ENCODE measurements around the gene SGTA.

DNA sequence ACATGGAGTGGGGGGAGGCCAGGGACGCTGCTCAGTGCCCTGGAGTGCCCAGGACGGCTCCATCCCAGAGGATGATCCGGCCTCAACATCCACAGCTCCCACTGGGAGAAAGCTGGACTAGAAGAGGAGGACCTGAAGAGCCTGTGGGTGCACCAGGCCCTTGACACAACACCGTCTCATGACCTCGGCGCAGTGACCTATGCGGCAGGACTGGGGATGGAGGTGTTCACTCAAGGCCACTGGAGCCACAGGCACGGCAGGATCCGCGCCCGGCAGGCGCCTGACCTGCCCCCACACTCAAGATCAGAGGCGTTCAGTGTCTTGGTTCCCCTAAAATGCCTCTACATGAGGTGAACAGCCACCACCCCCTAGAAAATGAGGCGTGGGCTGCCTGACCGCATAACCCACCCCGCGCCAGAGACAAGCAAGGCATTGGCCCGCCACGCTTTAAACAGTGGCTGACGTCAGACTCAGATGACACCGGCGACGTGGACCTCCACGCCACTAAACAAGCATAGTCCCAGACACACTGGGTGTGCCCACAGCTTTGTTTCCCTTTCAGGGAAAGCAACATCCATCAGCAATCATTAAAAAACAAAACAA lies 8.0 kb downstream of the SGTA start:
- TF ChIP-seq, protein P1, sequence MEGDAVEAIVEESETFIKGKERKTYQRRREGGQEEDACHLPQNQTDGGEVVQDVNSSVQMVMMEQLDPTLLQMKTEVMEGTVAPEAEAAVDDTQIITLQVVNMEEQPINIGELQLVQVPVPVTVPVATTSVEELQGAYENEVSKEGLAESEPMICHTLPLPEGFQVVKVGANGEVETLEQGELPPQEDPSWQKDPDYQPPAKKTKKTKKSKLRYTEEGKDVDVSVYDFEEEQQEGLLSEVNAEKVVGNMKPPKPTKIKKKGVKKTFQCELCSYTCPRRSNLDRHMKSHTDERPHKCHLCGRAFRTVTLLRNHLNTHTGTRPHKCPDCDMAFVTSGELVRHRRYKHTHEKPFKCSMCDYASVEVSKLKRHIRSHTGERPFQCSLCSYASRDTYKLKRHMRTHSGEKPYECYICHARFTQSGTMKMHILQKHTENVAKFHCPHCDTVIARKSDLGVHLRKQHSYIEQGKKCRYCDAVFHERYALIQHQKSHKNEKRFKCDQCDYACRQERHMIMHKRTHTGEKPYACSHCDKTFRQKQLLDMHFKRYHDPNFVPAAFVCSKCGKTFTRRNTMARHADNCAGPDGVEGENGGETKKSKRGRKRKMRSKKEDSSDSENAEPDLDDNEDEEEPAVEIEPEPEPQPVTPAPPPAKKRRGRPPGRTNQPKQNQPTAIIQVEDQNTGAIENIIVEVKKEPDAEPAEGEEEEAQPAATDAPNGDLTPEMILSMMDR (IDR thresholded peaks at IDR 0.05) = no peak
- no peak for TF ChIP-seq POLR2A (IDR thresholded peaks at IDR 0.05)

All from thyroid gland (tissue), 4 donors.